Right renal pelvis (tissue), 4 donors: ENCODE measurements around the gene DUSP3. TPM values are rescaled to one million over a fixed set of nuclear protein-coding genes. Genes with fewer than 3 reads are reported as not detected.

Experiments used
- DNase-seq, 4 donors: peaks; one replicate each; pipeline ENCODE4 v3.0.0-alpha.2; 2013; ENCODE audit warnings: low read depth in 4 of 4, low spot score in 3 of 4, missing footprints in 1 of 4
- polyA plus RNA-seq, 4 donors: library from polyadenylated mRNA; unstranded; fragments of 120-200 nt; gene quantifications; one replicate each; pipeline ENCODE4 v1.2.1, GENCODE V29; 2013; ENCODE audit not compliant: insufficient read length in 4 of 4

Gene DUSP3
- polyA plus RNA-seq, 4 donors = 60.3 to 62.1 (median 61.6) TPM

- no peak for DNase-seq
These were observed 7.8 kb downstream of the DUSP3 start for GRCh38 chr17:43770957-43771356.

GRCh38 chr17:43769859-43770258, 8.9 kb downstream of the DUSP3 start:
- DNase-seq = no peak

- no peak for DNase-seq
These were observed 9.4 kb downstream of the DUSP3 start for GRCh38 chr17:43769426-43769825.

- DNase-seq = no peak
These were observed 9.8 kb downstream of the DUSP3 start for GRCh38 chr17:43768943-43769342.

- DNase-seq = no peak
These were observed 10.4 kb downstream of the DUSP3 start for GRCh38 chr17:43768382-43768781.

GRCh38 chr17:43767713-43768059, 11.1 kb downstream of the DUSP3 start:
- DNase-seq = no peak

GRCh38 chr17:43767053-43767712, 11.6 kb downstream of the DUSP3 start:
- DNase-seq = no peak

- peak in 1 of 4 donors; percentile 54 for DNase-seq
These were observed 12.2 kb downstream of the DUSP3 start for GRCh38 chr17:43766413-43767052.

GRCh38 chr17:43760254-43760852, 18.4 kb downstream of the DUSP3 start:
- DNase-seq = peak; percentile 91 to 94 (median 92)

- DNase-seq = no peak
These were observed 18.9 kb downstream of the DUSP3 start for GRCh38 chr17:43759836-43760235.

- DNase-seq = no peak
These were observed 20.1 kb downstream of the DUSP3 start, which contains the start of gene SOST for GRCh38 chr17:43758497-43759174. TSS of gene SOST (minus strand) at chr17:43758791. CDS start at chr17:43758741, 50 bp downstream.

GRCh38 chr17:43758086-43758485, 20.7 kb downstream of the DUSP3 start:
- DNase-seq = no peak

- DNase-seq = no peak
These were observed 21.6 kb downstream of the DUSP3 start for GRCh38 chr17:43757171-43757660.

- no peak for DNase-seq
These were observed 22.6 kb downstream of the DUSP3 start for GRCh38 chr17:43756201-43756600.

GRCh38 chr17:43755389-43755875, 23.3 kb downstream of the DUSP3 start:
- DNase-seq = no peak

- DNase-seq = no peak
These were observed 23.8 kb downstream of the DUSP3 start for GRCh38 chr17:43754947-43755346.

GRCh38 chr17:43753493-43754129, 25.2 kb downstream of the DUSP3 start:
- DNase-seq = no peak

- no peak for DNase-seq
These were observed 28.6 kb downstream of the DUSP3 start for GRCh38 chr17:43750153-43750552.

- no peak for DNase-seq
These were observed 33.2 kb downstream of the DUSP3 start for GRCh38 chr17:43745541-43745940.

- no peak for DNase-seq
These were observed 37.1 kb downstream of the DUSP3 start for GRCh38 chr17:43741636-43742035.

GRCh38 chr17:43740541-43740940, 38.2 kb downstream of the DUSP3 start:
- DNase-seq = no peak
